DND-41 (cell line): ENCODE measurements around the gene BPIFB6.
A peak's percentile ranks its signal among the peaks of the same experiment; 100 is the strongest.

Source experiments
- ATAC-seq: fragments of 200-7000 bp; cut with Tn5 transposase; 3 replicates; pipeline ENCODE4 v1.9.1; 2021; ENCODE audit warnings: low read depth; ENCODE audit not compliant: insufficient read depth
- DNase-seq: peaks from one replicate; pipeline ENCODE4 v3.0.0-alpha.2; 2020
- H2AFZ ChIP-seq: 2 replicates; pipeline ENCODE4 v1.6.0; 2012; ENCODE audit warnings: low read depth, low read length
- H3K27ac ChIP-seq: 2 replicates; pipeline ENCODE4 v1.5.1; 2012; ENCODE audit warnings: low read length, inconsistent platforms
- H3K27me3 ChIP-seq: fragments of 200-600 bp; sonication (generic); 2 replicates; pipeline ENCODE4 v1.6.0; 2012; ENCODE audit warnings: low read length, mild to moderate bottlenecking, inconsistent platforms; ENCODE audit not compliant: insufficient read depth, poor library complexity
- H3K36me3 ChIP-seq: 2 replicates; pipeline ENCODE4 v1.5.1; 2012; ENCODE audit warnings: low read length, inconsistent platforms; ENCODE audit not compliant: insufficient read depth
- H3K4me1 ChIP-seq: 2 replicates; pipeline ENCODE4 v1.5.1; 2012; ENCODE audit warnings: mild to moderate bottlenecking, low read length; ENCODE audit not compliant: insufficient read depth
- H3K4me2 ChIP-seq: 2 replicates; pipeline ENCODE4 v1.6.0; 2012; ENCODE audit warnings: mild to moderate bottlenecking, moderate library complexity, low read length, inconsistent platforms; ENCODE audit not compliant: insufficient read depth
- H3K4me3 ChIP-seq, 2 experiments: fragments of 200-600 bp in 1 of 2; shearing (Covaris generic) in 1 of 2; 2 replicates each; pipeline ENCODE4 v1.5.1; 2012 to 2016; ENCODE audit warnings: inconsistent platforms in 2 of 2, low read length in 2 of 2, mild to moderate bottlenecking in 2 of 2, low read depth in 1 of 2, moderate library complexity in 1 of 2
- H3K79me2 ChIP-seq: 2 replicates; pipeline ENCODE4 v1.6.0; 2012; ENCODE audit warnings: low read length, inconsistent platforms; ENCODE audit not compliant: insufficient read depth
- H3K9ac ChIP-seq: 2 replicates; pipeline ENCODE4 v1.6.0; 2012; ENCODE audit warnings: low read depth, mild to moderate bottlenecking, inconsistent platforms, low read length, moderate library complexity
- H3K9me3 ChIP-seq: 2 replicates; pipeline ENCODE4 v1.5.1; 2012; ENCODE audit warnings: low read length, moderate library complexity, mild to moderate bottlenecking, inconsistent platforms; ENCODE audit not compliant: insufficient read depth, severe bottlenecking
- H4K20me1 ChIP-seq: 2 replicates; pipeline ENCODE4 v1.6.0; 2012; ENCODE audit warnings: low read length; ENCODE audit not compliant: insufficient read depth
- CTCF ChIP-seq: IDR thresholded peaks from 2 replicates; pipeline ENCODE4 v1.5.1; 2012; ENCODE audit warnings: borderline replicate concordance, low read length, moderate library complexity, mild to moderate bottlenecking; ENCODE audit not compliant: poor library complexity, severe bottlenecking; ENCODE audit errors: extremely low read depth
- EZH2 ChIP-seq: IDR thresholded peaks from 3 replicates; pipeline ENCODE4 v1.6.1; 2012; ENCODE audit warnings: borderline replicate concordance, low read depth, mild to moderate bottlenecking, moderate library complexity, low read length, inconsistent platforms; ENCODE audit not compliant: severe bottlenecking

The BPIFB6 gene

GRCh38 chr20:33076662-33077372 lies 45.4 kb downstream of the BPIFB6 start:
- DNase-seq (peak; percentile 24), ATAC-seq (peak; percentile 68; the same call in 2 of the 3 replicates)
- no peak overlapping the region for H3K4me2 ChIP-seq
- H3K9ac ChIP-seq: no peak overlapping the region
- no peaks in the 10 kb centered on the region for H3K4me1 ChIP-seq
- H3K9me3 ChIP-seq: no peaks in the 10 kb centered on the region
- no peak overlapping the region for H2AFZ ChIP-seq
- TF ChIP-seq EZH2 (no peak), CTCF (peak; percentile 67)
- H3K36me3 ChIP-seq: no peaks in the 10 kb centered on the region
- no peaks in the 10 kb centered on the region for H4K20me1 ChIP-seq
- H3K79me2 ChIP-seq: no peaks in the 10 kb centered on the region
- H3K27ac ChIP-seq: no peak overlapping the region
- H3K4me3 ChIP-seq: no peak overlapping the region
- H3K27me3 ChIP-seq: no peaks in the 10 kb centered on the region

GRCh38 chr20:33079259-33079658 lies 47.8 kb downstream of the BPIFB6 start, which contains the start of gene BPIFB4:
Gene BPIFB4, plus strand, starts transcription at chr20:33079643. Its CDS starts 1,884 bp downstream, at chr20:33081527.
- no peak within 1 kb of the TSS for H3K4me2 ChIP-seq
- H3K27ac ChIP-seq: no peak within 1 kb of the TSS
- H3K4me1 ChIP-seq: no peaks in the 10 kb centered on the region
- no peaks in the 10 kb centered on the region for H3K36me3 ChIP-seq
- TF ChIP-seq EZH2: no peak
- no peak for TF ChIP-seq CTCF
- no peak within 1 kb of the TSS for H3K9ac ChIP-seq
- H4K20me1 ChIP-seq: no peaks in the 10 kb centered on the region
- no peaks in the 10 kb centered on the region for H3K9me3 ChIP-seq
- no peak for DNase-seq
- no peaks in the 10 kb centered on the region for H3K27me3 ChIP-seq
- no peaks in the 10 kb centered on the region for H3K79me2 ChIP-seq
- H3K4me3 ChIP-seq: no peak within 1 kb of the TSS
- H2AFZ ChIP-seq: no peak within 1 kb of the TSS
- ATAC-seq: no peak

GRCh38 chr20:33081411-33082154 lies 50.1 kb downstream of the BPIFB6 start:
- H3K9me3 ChIP-seq: no peaks in the 10 kb centered on the region
- no peak overlapping the region for H3K9ac ChIP-seq
- no peaks in the 10 kb centered on the region for H3K27me3 ChIP-seq
- H2AFZ ChIP-seq: no peak overlapping the region
- DNase-seq (no peak), ATAC-seq (no peak)
- H3K4me2 ChIP-seq: no peak overlapping the region
- H3K4me1 ChIP-seq: no peaks in the 10 kb centered on the region
- no peaks in the 10 kb centered on the region for H3K79me2 ChIP-seq
- H3K36me3 ChIP-seq: no peaks in the 10 kb centered on the region
- H3K27ac ChIP-seq: no peak overlapping the region
- TF ChIP-seq EZH2 (no peak), CTCF (no peak)
- H4K20me1 ChIP-seq: no peaks in the 10 kb centered on the region
- H3K4me3 ChIP-seq: no peak overlapping the region
